Heart right ventricle (tissue), 16 donors: ENCODE measurements around the gene BLMH. TPM values are rescaled to one million over a fixed set of nuclear protein-coding genes. Genes with fewer than 3 reads are reported as not detected.
A peak's percentile ranks its signal among the peaks of the same experiment; 100 is the strongest.

Experiments
- ATAC-seq, 8 donors: fragments of 200-7000 bp; cut with Tn5 transposase; one replicate each; pipeline ENCODE4 v1.9.1; 2020; ENCODE audit warnings: mild to moderate bottlenecking in 8 of 8, moderate library complexity in 8 of 8, moderate number of reproducible peaks in 1 of 8
- DNase-seq, 2 donors: peaks; one replicate each; pipeline ENCODE4 v3.0.0-alpha.2; 2020
- H3K27ac ChIP-seq, 10 donors: fragments of 200-600 bp; sonication (generic) in 2 of 10; one replicate each; pipeline versions ENCODE4 v1.5.0 to v1.8.0; 2020 to 2022; ENCODE audit warnings: mild to moderate bottlenecking in 3 of 10
- H3K27me3 ChIP-seq, 7 donors: fragments of 200-600 bp; one replicate each; pipeline ENCODE4 v1.8.0; 2021 to 2022; ENCODE audit warnings: mild to moderate bottlenecking in 2 of 7
- H3K36me3 ChIP-seq, 9 donors: fragments of 200-600 bp; sonication (generic) in 1 of 9; one replicate each; pipeline versions ENCODE4 v1.5.0 to v1.8.0; 2020 to 2022; ENCODE audit warnings: mild to moderate bottlenecking in 2 of 9
- H3K4me1 ChIP-seq, 9 donors: fragments of 200-600 bp; sonication (generic) in 1 of 9; one replicate each; pipeline versions ENCODE4 v1.5.0 to v1.8.0; 2020 to 2022; ENCODE audit warnings: mild to moderate bottlenecking in 4 of 9
- H3K4me3 ChIP-seq, 10 donors: fragments of 200-600 bp; sonication (generic) in 2 of 10; one replicate each; pipeline versions ENCODE4 v1.5.0 to v1.8.0; 2020 to 2022; ENCODE audit warnings: mild to moderate bottlenecking in 7 of 10, moderate library complexity in 2 of 10
- H3K9me3 ChIP-seq, 11 donors: fragments of 200-600 bp in 10 of 11; sonication (generic) in 2 of 11; one replicate each; pipeline versions ENCODE4 v1.5.0 to v1.8.0; 2013 to 2022; ENCODE audit warnings: mild to moderate bottlenecking in 2 of 11, control low read depth in 1 of 11, moderate library complexity in 1 of 11
- CTCF ChIP-seq, 9 donors: fragments of 200-600 bp; sonication (generic) in 2 of 9; IDR thresholded peaks; one replicate each; pipeline versions ENCODE4 v1.5.0 to v1.8.0; 2021 to 2022; ENCODE audit warnings: antibody characterized with exemption in 9 of 9, mild to moderate bottlenecking in 5 of 9, moderate library complexity in 1 of 9
- WGBS, 2 donors: extraction: QIAGEN DNeasy Blood & Tissue Kit; methylation state at CpG; one replicate each; pipeline ENCODE4 v1.1.7; 2013; ENCODE audit warnings: inconsistent platforms in 1 of 2; 5-methylcytosine and 5-hydroxymethylcytosine counted together
- intact Hi-C, 10 donors: fragments of 100-400 bp; cut with DNase I; formaldehyde crosslinking; loops; one replicate each; pipeline versions ENCODE4 v1.11.1 to v1.14.2; 2022
- polyA plus RNA-seq, 2 donors: library from polyadenylated mRNA; stranded (reverse); fragments of 200-250 nt; gene quantifications; one replicate each; pipeline ENCODE4 v1.2.3, GENCODE V29; 2013
- total RNA-seq, 10 donors: library from RNA; stranded (reverse); fragmentation: NEBNext Ultra II Directional in 3 of 10; extraction: Animal tissue kit (Norgen Biotek cat#: 25700) in 3 of 10; gene quantifications; one replicate each; pipeline versions ENCODE4 v1.2.1 to v1.2.4, GENCODE V29; 2021 to 2023
- donor health status: Arrhythmogenic right ventricular cardiomyopathy.
- donor health status: ischemic (EF 13 %, LVEDD 7.1; RV severe dilation, severe dysfunction).
- donor health status: healthy with polysubstance abuse.
- donor health status: DM: no; HTN: yes; CAD: no.
- donor health status: DM: no; HTN: no; CAD: no.
- donor health status: ischemic (EF 25% LVEDD 6.9; RV normal size, moderate dysfunction).
- donor health status: ischemic (EF 25% LVEDD 5.7; RV mildly dilated, moderate dysfunction).
- donor health status: healthy.
- donor health status: DM: yes; HTN: yes; CAD: no.
- donor health status: Ischemic cardiomyopathy.
- donor health status: ischemic (EF 35%, LVEDD 5.7; RV mildly dilated, moderate dysfunction).
- donor health status: nonischemic (EF 11% LVEDD 7.7; RV severe dilation, severe dysfunction).
- donor health status: DM: yes; HTN: yes; CAD: no.
- donor health status: PGD.
- donor health status: ischemic (EF 29% LVEDD 5.4; RV normal size, mild dysfunction).
- donor health status: nonischemic (EF 23%, LVEDD 6.1; RV moderate dilation, normal function).

Gene BLMH
- total and polyA plus RNA-seq, 12 donors = 9.6 to 22.2 (median 15.7) TPM

GRCh38 chr17:30236766-30237165 is 55.0 kb downstream of the BLMH start:
- intact Hi-C loops = no loop called here
- Histone ChIP-seq H3K27me3 (peaks cover 8 to 71% (median 42%) of the 10 kb centered on the region in 7 donors), H3K4me3 (peak overlapping the region in 4 of 10 donors; percentile 2 to 63 (median 28)), H3K9me3 (no peaks in the 10 kb centered on the region), H3K36me3 (no peaks in the 10 kb centered on the region), H3K27ac (no peak overlapping the region), H3K4me1 (peaks cover 11 to 29% (median 22%) of the 10 kb centered on the region in 9 donors)
- 6 to 8% methylated on average over 20 of the region's 20 CpGs for WGBS, 2 donors
- peak in 7 of 9 donors; percentile 23 to 46 (median 34) for TF ChIP-seq CTCF (IDR thresholded peaks at IDR 0.05)
- peak in 7 of 8 donors; percentile 66 to 86 (median 77) for ATAC-seq
- peak; percentile 38 to 68 for DNase-seq

- ATAC-seq (no peak), DNase-seq (no peak)
- H3K4me3 ChIP-seq = peak overlapping the region in 7 of 10 donors; percentile 35 to 63 (median 49)
- peaks cover 11 to 29% (median 22%) of the 10 kb centered on the region in 9 donors for H3K4me1 ChIP-seq
- intact Hi-C loops = no loop called here
- no peaks in the 10 kb centered on the region for H3K9me3 ChIP-seq
- no peaks in the 10 kb centered on the region for H3K36me3 ChIP-seq
- peaks cover 8 to 71% (median 42%) of the 10 kb centered on the region in 7 donors for H3K27me3 ChIP-seq
- no peak for TF ChIP-seq CTCF (IDR thresholded peaks at IDR 0.05)
- WGBS, 2 donors = 63 to 67% methylated on average over 10 of the region's 10 CpGs
- no peak overlapping the region for H3K27ac ChIP-seq
Measured at GRCh38 chr17:30236297-30236624, 55.5 kb downstream of the BLMH start.

- H3K9me3 ChIP-seq = no peaks in the 10 kb centered on the region
- intact Hi-C loops = no loop called here
- peaks cover 8 to 71% (median 42%) of the 10 kb centered on the region in 7 donors for H3K27me3 ChIP-seq
- ATAC-seq (peak in 6 of 8 donors; percentile 14 to 55 (median 39)), DNase-seq (no peak)
- peak within 1 kb of the TSS; percentile 28 to 63 (median 49) for H3K4me3 ChIP-seq
- H3K27ac ChIP-seq = no peak within 1 kb of the TSS
- no peaks in the 10 kb centered on the region for H3K36me3 ChIP-seq
- H3K4me1 ChIP-seq = peaks cover 11 to 33% (median 22%) of the 10 kb centered on the region in 9 donors
- WGBS, 2 donors = 1 to 3% methylated on average over 74 to 82 of the region's 82 CpGs
- TF ChIP-seq CTCF (IDR thresholded peaks at IDR 0.05) = no peak
Measured at GRCh38 chr17:30235386-30236296, 56.1 kb downstream of the BLMH start, which contains the start of gene SLC6A4. Gene SLC6A4, minus strand, starts transcription at chr17:30235697. Its CDS starts 13,739 bp downstream, at chr17:30221958.

- 20 to 26% methylated on average over 12 of the region's 12 CpGs for WGBS, 2 donors
- peak overlapping the region in 9 of 10 donors; percentile 32 to 63 (median 49) for H3K4me3 ChIP-seq
- H3K36me3 ChIP-seq = no peaks in the 10 kb centered on the region
- no peak for TF ChIP-seq CTCF (IDR thresholded peaks at IDR 0.05)
- no peaks in the 10 kb centered on the region for H3K9me3 ChIP-seq
- DNase-seq = no peak
- ATAC-seq = no peak
- no peak overlapping the region for H3K27ac ChIP-seq
- intact Hi-C loops = no loop called here
- peaks cover 11 to 38% (median 22%) of the 10 kb centered on the region in 9 donors for H3K4me1 ChIP-seq
- H3K27me3 ChIP-seq = peaks cover 8 to 71% (median 36%) of the 10 kb centered on the region in 7 donors
Measured at GRCh38 chr17:30234964-30235363, 56.8 kb downstream of the BLMH start.
